Gastrocnemius medialis (tissue), 4 donors: ENCODE data around the gene JSRP1. TPM values are rescaled to one million over a fixed set of nuclear protein-coding genes. Genes with fewer than 3 reads are reported as not detected.
"Not testable (repeated sequence)": the region's sequence is repeated elsewhere in the genome, so short reads cannot be mapped to it uniquely, and the experiment has no call there.

Experiments
- ATAC-seq, 2 donors: fragments of 150-250 bp; one replicate each; pipeline ENCODE4 v1.9.1; 2016
- DNase-seq, 2 donors: peaks; one replicate each; pipeline ENCODE4 v3.0.0-alpha.2; 2019
- H3K27ac ChIP-seq, 4 donors: fragments of 200-600 bp; sonication (generic); 1 replicate in 1 of 4; 2 replicates in 3 of 4; pipeline ENCODE4 v1.5.1; 2016 to 2018; ENCODE audit warnings: mild to moderate bottlenecking in 2 of 4, moderate library complexity in 1 of 4
- H3K27me3 ChIP-seq, 3 donors: fragments of 200-600 bp; sonication (generic) in 2 of 3; 1 replicate in 1 of 3; 2 replicates in 2 of 3; pipeline versions ENCODE4 v1.5.1 to v1.6.0; 2016 to 2019; ENCODE audit warnings: mild to moderate bottlenecking in 1 of 3, moderate library complexity in 1 of 3
- H3K36me3 ChIP-seq, 2 donors: fragments of 200-600 bp; sonication (generic) in 1 of 2; one replicate each; pipeline ENCODE4 v1.5.1; 2017 to 2018
- H3K4me1 ChIP-seq, 2 donors: fragments of 200-600 bp; sonication (generic) in 1 of 2; one replicate each; pipeline ENCODE4 v1.5.1; 2016 to 2017; ENCODE audit warnings: mild to moderate bottlenecking in 2 of 2
- H3K4me3 ChIP-seq, 4 donors: fragments of 200-600 bp; sonication (generic) in 3 of 4; 1 replicate in 1 of 4; 2 replicates in 3 of 4; pipeline ENCODE4 v1.5.1; 2016 to 2019; ENCODE audit warnings: mild to moderate bottlenecking in 2 of 4
- H3K9me3 ChIP-seq, 3 donors: fragments of 200-600 bp; sonication (generic) in 2 of 3; 1 replicate in 1 of 3; 2 replicates in 2 of 3; pipeline ENCODE4 v1.5.1; 2016 to 2019
- CTCF ChIP-seq, 5 experiments: fragments of 450-650 bp in 3 of 5; fragments of 200-600 bp in 2 of 5; sonication (generic) in 2 of 5; IDR thresholded peaks in 4 of 5; conservative IDR thresholded peaks in 1 of 5; 1 replicate in 4 of 5; 2 replicates in 1 of 5; pipeline ENCODE4 v1.5.1; 2016 to 2019; ENCODE audit warnings: antibody characterized with exemption in 5 of 5, mild to moderate bottlenecking in 3 of 5, moderate library complexity in 3 of 5
- POLR2A ChIP-seq, 2 donors: fragments of 450-650 bp; IDR thresholded peaks; one replicate each; pipeline ENCODE4 v1.6.1; 2017; ENCODE audit warnings: antibody characterized with exemption in 2 of 2, mild to moderate bottlenecking in 2 of 2, moderate library complexity in 2 of 2
- in situ Hi-C, 4 donors: fragments of 200-750 bp; cut with MboI; loops; one replicate each; pipeline versions ENCODE4 v1.15.0 to v1.8.0; 2017; ENCODE audit warnings: low sequenced_read_pairs in 4 of 4
- intact Hi-C: fragments of 100-400 bp; cut with DNase I; formaldehyde crosslinking; loops from one replicate; pipeline ENCODE4 v1.15.1; 2023; ENCODE audit warnings: low total_unique reads
- total RNA-seq, 4 donors: library from RNA; depleted of rRNA; stranded (reverse); fragments of >200 nt; gene quantifications; one replicate each; pipeline versions ENCODE4 v1.1.0 to v1.2.3, GENCODE V29; 2016

JSRP1 gene
- total RNA-seq, 4 donors from 2014 or later, result 152 to 383 (median 303) TPM

- peaks cover 0 to 6% (median 3%) of the 10 kb centered on the region in 3 donors for H3K27me3 ChIP-seq
These were observed 26.0 kb upstream of the JSRP1 start, which contains the start of gene PEAK3 for GRCh38 chr19:2282062-2282861. PEAK3 (minus strand) TSS chr19:2282175; CDS start chr19:2280931, 1,244 bp downstream.

GRCh38 chr19:2281265-2282061 lies 25.2 kb upstream of the JSRP1 start:
- peak overlapping the region in 3 of 4 donors; percentile 30 to 43 (median 41) for H3K4me3 ChIP-seq
- in situ Hi-C loops, result loop anchor here (25.0 kb wide), 1 partner anchor 106 kb away; no protein-coding TSS in a partner anchor
- H3K4me1 ChIP-seq, result peaks cover 0 to 12% of the 10 kb centered on the region in 2 donors
- intact Hi-C loops, H3K36me3 ChIP-seq, H3K27me3 ChIP-seq, H3K9me3 ChIP-seq, ATAC-seq, DNase-seq: not testable (repeated sequence)
- peak overlapping the region in 1 of 4 donors; percentile 42 for H3K27ac ChIP-seq

More at GRCh38 chr19:2282062-2282861, 26.0 kb upstream of the JSRP1 start, which contains the start of gene PEAK3:
- Histone ChIP-seq H3K27ac (peak within 1 kb of the TSS in 1 of 4 donors; percentile 42), H3K9me3 (no peaks in the 10 kb centered on the region), H3K4me1 (peaks cover 0 to 12% of the 10 kb centered on the region in 2 donors), H3K4me3 (peak within 1 kb of the TSS in 3 of 4 donors; percentile 30 to 43 (median 41)), H3K36me3 (no peaks in the 10 kb centered on the region)
- TF ChIP-seq CTCF (IDR thresholded peaks at IDR 0.05 in 4 of 5, conservative IDR thresholded peaks at IDR 0.05 in 1 of 5) (no peak), POLR2A (IDR thresholded peaks at IDR 0.05) (no peak)
- peak; percentile 48 to 58 for DNase-seq
- peak; percentile 46 to 54 for ATAC-seq
- intact Hi-C loops (no loop called here), in situ Hi-C loops (loop anchor here (25.0 kb wide), 1 partner anchor 105 kb away; no protein-coding TSS in a partner anchor)

GRCh38 chr19:2280633-2281264 lies 24.5 kb upstream of the JSRP1 start:
- no peak for TF ChIP-seq POLR2A (IDR thresholded peaks at IDR 0.05)
- TF ChIP-seq CTCF (IDR thresholded peaks at IDR 0.05 in 4 of 5, conservative IDR thresholded peaks at IDR 0.05 in 1 of 5), result no peak
- Histone ChIP-seq H3K9me3 (no peaks in the 10 kb centered on the region), H3K4me1 (peaks cover 0 to 12% of the 10 kb centered on the region in 2 donors), H3K27me3 (no peaks in the 10 kb centered on the region), H3K36me3 (no peaks in the 10 kb centered on the region), H3K27ac (no peak overlapping the region), H3K4me3 (no peak overlapping the region)
- DNase-seq (no peak), ATAC-seq (no peak)
- in situ Hi-C loops (loop anchor here (25.0 kb wide), 1 partner anchor 107 kb away; no protein-coding TSS in a partner anchor), intact Hi-C loops (no loop called here)

GRCh38 chr19:2278459-2279158 lies 22.4 kb upstream of the JSRP1 start:
- Histone ChIP-seq H3K9me3 (no peaks in the 10 kb centered on the region), H3K4me1 (peaks cover 9 to 27% of the 10 kb centered on the region in 2 donors), H3K4me3 (no peak overlapping the region), H3K27ac (no peak overlapping the region), H3K27me3 (no peaks in the 10 kb centered on the region), H3K36me3 (no peaks in the 10 kb centered on the region)
- no peak for ATAC-seq
- TF ChIP-seq CTCF (IDR thresholded peaks at IDR 0.05 in 4 of 5, conservative IDR thresholded peaks at IDR 0.05 in 1 of 5) (no peak), POLR2A (IDR thresholded peaks at IDR 0.05) (no peak)
- no peak for DNase-seq
- in situ Hi-C loops, result loop anchor here (5.0 to 25.0 kb wide), 2 partner anchors 41 to 109 kb away; partner anchors contain the start of genes PLEKHJ1 (in 1 of the 4) and SF3A2 (in 1 of the 4)
- intact Hi-C loops, result loop anchor here (5.0 kb wide), 1 partner anchor 39 kb away; no protein-coding TSS in a partner anchor
